ENCODE measurements around the gene CDC40.
"Not testable (repeated sequence)": the region's sequence is repeated elsewhere in the genome, so short reads cannot be mapped to it uniquely, and the experiment has no call there.

The CDC40 gene

GRCh38 chr6:110201151-110201884 lies 21.1 kb downstream of the CDC40 start:
- no peak for DNase-seq

GRCh38 chr6:110207652-110208051 lies 27.4 kb downstream of the CDC40 start:
- no peak for DNase-seq

GRCh38 chr6:110211753-110212152 lies 31.5 kb downstream of the CDC40 start:
- DNase-seq, result no peak

GRCh38 chr6:110214338-110214737 lies 34.1 kb downstream of the CDC40 start:
- DNase-seq, result no peak

GRCh38 chr6:110216140-110216539 lies 35.9 kb downstream of the CDC40 start:
- DNase-seq, result no peak

GRCh38 chr6:110217266-110217665 lies 37.0 kb downstream of the CDC40 start:
- no peak for DNase-seq

- no peak for DNase-seq
Observed at GRCh38 chr6:110221738-110222137, 41.5 kb downstream of the CDC40 start.

GRCh38 chr6:110226261-110226660 lies 46.0 kb downstream of the CDC40 start:
- no peak for DNase-seq

- DNase-seq, result no peak
Observed at GRCh38 chr6:110232450-110232849, 52.2 kb downstream of the CDC40 start.

- DNase-seq, result no peak
Observed at GRCh38 chr6:110233770-110234374, 53.6 kb downstream of the CDC40 start.

GRCh38 chr6:110236007-110236406 lies 55.8 kb downstream of the CDC40 start:
- DNase-seq, result not testable (repeated sequence)

GRCh38 chr6:110239526-110240274 lies 59.5 kb downstream of the CDC40 start:
- DNase-seq, result no peak

GRCh38 chr6:110244621-110245020 lies 64.4 kb downstream of the CDC40 start:
- not testable (repeated sequence) for DNase-seq

- DNase-seq, result no peak
Observed at GRCh38 chr6:110246378-110246777, 66.2 kb downstream of the CDC40 start.

GRCh38 chr6:110246900-110247546 lies 66.8 kb downstream of the CDC40 start:
- DNase-seq, result no peak

GRCh38 chr6:110250058-110250457 lies 69.8 kb downstream of the CDC40 start:
- DNase-seq, result no peak

GRCh38 chr6:110250838-110251237 lies 70.6 kb downstream of the CDC40 start:
- no peak for DNase-seq

- no peak for DNase-seq
Observed at GRCh38 chr6:110255211-110255750, 75.1 kb downstream of the CDC40 start.

GRCh38 chr6:110256366-110256765 lies 76.1 kb downstream of the CDC40 start:
- no peak for DNase-seq

- DNase-seq, result no peak
Observed at GRCh38 chr6:110265273-110265672, 85.0 kb downstream of the CDC40 start.

- DNase-seq, result no peak
Observed at GRCh38 chr6:110266996-110267395, 86.8 kb downstream of the CDC40 start.

GRCh38 chr6:110269623-110270022 lies 89.4 kb downstream of the CDC40 start:
- no peak for DNase-seq

GRCh38 chr6:110270165-110270564 lies 89.9 kb downstream of the CDC40 start:
- no peak for DNase-seq

All from NCI-H774 (cell line).